Thymus (tissue), 11 donors: ENCODE measurements around the gene FARSA. TPM values are rescaled to one million over a fixed set of nuclear protein-coding genes. Genes with fewer than 3 reads are reported as not detected.

Experiments
- DNase-seq, 9 donors: peaks; one replicate each; pipeline ENCODE4 v3.0.0-alpha.2; 2013; ENCODE audit warnings: low spot score in 9 of 9, low read depth in 6 of 9, missing footprints in 1 of 9
- H3K27ac ChIP-seq, 2 donors: one replicate each; pipeline ENCODE4 v1.5.1; 2013; ENCODE audit warnings: control low read depth in 1 of 2, low read depth in 1 of 2, low read length in 1 of 2, mild to moderate bottlenecking in 1 of 2, moderate library complexity in 1 of 2
- H3K27me3 ChIP-seq, 2 donors: one replicate each; pipeline ENCODE4 v1.5.1; 2013; ENCODE audit warnings: low read length in 1 of 2; ENCODE audit not compliant: control insufficient read depth in 2 of 2, insufficient read depth in 1 of 2
- H3K36me3 ChIP-seq, 2 donors: one replicate each; pipeline ENCODE4 v1.5.1; 2013; ENCODE audit warnings: low read length in 1 of 2, mild to moderate bottlenecking in 1 of 2, moderate library complexity in 1 of 2; ENCODE audit not compliant: control insufficient read depth in 2 of 2, insufficient read depth in 2 of 2
- H3K4me1 ChIP-seq, 2 donors: one replicate each; pipeline ENCODE4 v1.5.1; 2013; ENCODE audit warnings: low read length in 2 of 2; ENCODE audit not compliant: control insufficient read depth in 2 of 2, insufficient read depth in 2 of 2
- H3K4me3 ChIP-seq, 2 donors: one replicate each; pipeline ENCODE4 v1.5.1; 2013; ENCODE audit warnings: low read length in 2 of 2, control low read depth in 1 of 2, mild to moderate bottlenecking in 1 of 2
- H3K9me3 ChIP-seq, 2 donors: one replicate each; pipeline ENCODE4 v1.5.1; 2013; ENCODE audit warnings: low read length in 1 of 2, mild to moderate bottlenecking in 1 of 2; ENCODE audit not compliant: control insufficient read depth in 2 of 2, insufficient read depth in 1 of 2
- WGBS: extraction: QIAGEN DNeasy Blood & Tissue Kit; methylation state at CpG from one replicate; pipeline ENCODE4 v1.1.7; 2013; 5-methylcytosine and 5-hydroxymethylcytosine counted together
- polyA plus RNA-seq: library from polyadenylated mRNA; stranded (reverse); fragments of 200-250 nt; gene quantifications from one replicate; pipeline ENCODE4 v1.2.3, GENCODE V29; 2013
- total RNA-seq: library from RNA; stranded (reverse); fragments of 120-200 nt; gene quantifications from one replicate; pipeline ENCODE4 v1.2.4, GENCODE V29; 2013
- donor health status: healthy.

Gene FARSA
- total and polyA plus RNA-seq, 2 donors = 33.6 to 46.7 TPM

DNA sequence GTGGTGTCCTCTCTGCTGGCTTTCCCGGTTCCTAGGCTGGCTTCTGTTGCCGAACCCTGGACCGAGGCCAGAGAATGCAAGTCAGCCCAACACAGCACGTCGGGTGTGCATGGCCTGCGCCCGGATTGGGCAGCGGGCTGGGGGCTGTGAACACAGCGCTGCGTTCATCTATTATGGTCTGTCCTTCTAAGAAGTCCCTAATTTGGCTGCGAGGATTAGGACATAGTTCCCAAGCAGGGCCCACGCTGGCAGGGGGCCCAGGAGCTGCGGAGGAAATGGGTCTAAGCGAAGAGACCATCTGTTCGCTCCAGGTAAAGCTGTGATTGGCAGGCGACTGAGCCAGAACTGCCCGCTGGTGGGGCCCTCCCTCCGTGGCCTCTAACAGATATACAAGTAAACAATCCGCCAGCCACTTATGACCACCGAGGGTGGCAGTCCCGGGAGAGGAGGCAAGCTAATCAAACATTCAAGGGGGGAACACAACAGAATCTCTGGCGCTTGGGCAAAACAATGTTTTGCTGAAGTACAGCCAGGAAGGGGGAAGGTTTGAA is 20.4 kb downstream of the FARSA start:
- Histone ChIP-seq H3K4me3 (peak overlapping the region in 1 of 2 donors; percentile 13), H3K4me1 (peaks cover 17 to 29% of the 10 kb centered on the region in 2 donors), H3K9me3 (no peaks in the 10 kb centered on the region), H3K36me3 (no peaks in the 10 kb centered on the region), H3K27me3 (no peaks in the 10 kb centered on the region), H3K27ac (peak overlapping the region; percentile 89 to 99)
- WGBS = 25% methylated on average over 22 of the region's 22 CpGs
- DNase-seq = peak in 1 of 9 donors; percentile 40

DNA sequence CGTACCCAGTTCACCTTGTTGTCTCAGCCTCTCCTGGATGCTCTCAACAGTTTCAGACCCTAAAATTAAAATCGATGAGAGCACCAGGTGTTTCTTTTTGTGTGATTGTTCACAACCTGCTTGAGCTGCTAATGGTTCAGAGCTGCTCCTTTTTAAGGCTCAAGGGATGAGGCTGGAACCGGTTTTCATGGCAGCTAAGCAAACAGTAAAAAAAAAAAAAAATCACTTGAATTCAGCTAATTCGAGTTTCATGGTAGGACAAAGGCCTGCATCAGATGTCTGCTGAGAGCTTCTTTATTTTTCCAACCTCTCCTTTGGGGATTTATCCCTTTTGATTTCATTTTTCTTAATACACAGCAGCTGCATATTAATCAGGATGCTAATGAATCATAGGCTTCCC is 20.9 kb downstream of the FARSA start:
- Histone ChIP-seq H3K4me1 (peaks cover 17 to 28% of the 10 kb centered on the region in 2 donors), H3K4me3 (no peak overlapping the region), H3K27me3 (no peaks in the 10 kb centered on the region), H3K27ac (peak overlapping the region; percentile 89 to 99), H3K9me3 (no peaks in the 10 kb centered on the region), H3K36me3 (no peaks in the 10 kb centered on the region)
- DNase-seq = no peak
- WGBS = 69% methylated on average over 4 of the region's 4 CpGs

DNA sequence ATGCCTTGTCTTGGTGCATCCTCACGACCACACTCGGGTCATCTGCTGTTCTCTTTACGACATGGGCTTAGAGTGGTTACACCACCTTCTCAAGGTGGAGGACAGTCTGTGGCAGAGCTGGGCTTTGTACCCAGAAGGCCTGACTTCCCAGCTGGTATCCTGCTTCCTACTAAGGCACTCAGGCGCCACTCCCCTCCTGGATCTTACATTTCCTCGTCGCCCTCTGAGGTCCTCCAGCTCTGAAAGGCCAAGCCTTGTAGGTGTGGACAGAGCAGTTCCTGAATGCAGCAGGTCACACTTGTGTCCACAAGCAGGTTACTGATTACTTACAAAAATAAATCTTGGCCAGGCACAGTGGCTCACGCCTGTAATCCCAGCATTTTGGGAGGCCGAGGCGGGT is 26.3 kb downstream of the FARSA start:
- WGBS = 97% methylated on average over 9 of the region's 9 CpGs
- Histone ChIP-seq H3K9me3 (no peaks in the 10 kb centered on the region), H3K4me1 (peaks cover 0 to 2% of the 10 kb centered on the region in 2 donors), H3K27ac (no peak overlapping the region), H3K4me3 (no peak overlapping the region), H3K27me3 (no peaks in the 10 kb centered on the region), H3K36me3 (peaks cover 0 to 8% of the 10 kb centered on the region in 2 donors)
- DNase-seq = no peak

DNA sequence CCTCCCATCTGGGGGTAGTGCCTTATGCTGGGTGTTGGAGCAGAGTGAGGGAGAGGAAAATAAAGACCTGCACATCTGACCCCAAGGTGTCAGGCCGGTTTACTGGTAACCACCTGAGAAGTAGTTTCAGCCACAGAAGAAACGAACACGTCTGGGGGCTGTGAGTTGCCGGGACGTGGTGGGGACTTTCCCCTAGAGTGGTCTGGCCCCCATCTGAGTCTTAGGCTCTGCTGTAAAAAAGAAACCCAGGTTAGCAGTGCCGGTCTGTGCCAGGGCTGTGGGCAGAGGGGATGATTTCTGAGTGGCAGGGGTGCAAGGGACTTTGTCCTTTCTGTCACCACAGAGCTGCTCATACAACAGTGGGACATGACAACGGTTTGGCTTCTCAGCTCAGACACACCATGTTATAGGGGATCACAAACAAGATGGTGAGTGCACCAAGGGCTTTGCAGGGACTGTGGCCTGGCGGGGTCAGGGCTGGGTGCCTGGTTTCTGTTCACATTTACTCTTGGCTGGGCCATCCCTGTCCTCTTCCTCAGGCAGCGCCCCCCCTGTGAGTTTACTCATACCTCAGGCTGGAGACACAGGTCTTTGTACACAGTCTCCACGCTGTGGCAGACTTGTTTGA is 33.5 kb downstream of the FARSA start:
- Histone ChIP-seq H3K4me1 (no peaks in the 10 kb centered on the region), H3K27me3 (no peaks in the 10 kb centered on the region), H3K27ac (no peak overlapping the region), H3K36me3 (peaks cover 34 to 53% of the 10 kb centered on the region in 2 donors), H3K4me3 (no peak overlapping the region), H3K9me3 (no peaks in the 10 kb centered on the region)
- WGBS = 95% methylated on average over 10 of the region's 10 CpGs
- no peak for DNase-seq

DNA sequence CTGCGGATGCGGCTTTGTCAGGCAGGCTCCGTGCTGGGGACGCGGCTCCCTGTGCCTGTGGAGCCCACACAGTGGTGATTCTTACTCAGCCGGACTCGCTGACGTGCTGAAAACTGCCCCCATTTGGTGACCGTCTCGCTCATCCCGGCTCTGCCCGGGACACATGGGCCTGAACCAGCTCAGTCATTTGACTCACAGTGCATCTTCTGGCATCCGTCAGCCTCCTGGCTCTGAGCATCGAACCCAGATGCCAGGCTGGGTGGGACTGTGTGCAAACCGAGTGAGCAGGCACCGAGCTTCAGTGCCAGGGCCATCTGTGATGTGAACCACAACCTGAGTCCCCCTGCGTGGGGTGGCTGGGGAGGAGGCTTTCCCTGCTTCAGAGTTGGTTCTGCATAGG is 37.1 kb downstream of the FARSA start:
- H3K27ac ChIP-seq = no peak overlapping the region
- DNase-seq = no peak
- H3K36me3 ChIP-seq = peaks cover 54 to 62% of the 10 kb centered on the region in 2 donors
- no peaks in the 10 kb centered on the region for H3K27me3 ChIP-seq
- no peak overlapping the region for H3K4me3 ChIP-seq
- WGBS = 98% methylated on average over 17 of the region's 17 CpGs
- H3K4me1 ChIP-seq = peaks cover 5 to 8% of the 10 kb centered on the region in 2 donors
- H3K9me3 ChIP-seq = no peaks in the 10 kb centered on the region

GRCh38 chr19:12893582-12893981 is 39.9 kb downstream of the FARSA start:
- H3K4me3 ChIP-seq = no peak overlapping the region
- no peak for DNase-seq
- H3K9me3 ChIP-seq = no peaks in the 10 kb centered on the region
- H3K27ac ChIP-seq = no peak overlapping the region
- H3K4me1 ChIP-seq = peaks cover 7 to 16% of the 10 kb centered on the region in 2 donors
- peaks cover 45 to 46% of the 10 kb centered on the region in 2 donors for H3K36me3 ChIP-seq
- 97% methylated on average over 5 of the region's 5 CpGs for WGBS
- no peaks in the 10 kb centered on the region for H3K27me3 ChIP-seq

GRCh38 chr19:12891553-12892021 is 41.9 kb downstream of the FARSA start:
- peaks cover 0 to 12% of the 10 kb centered on the region in 2 donors for H3K27me3 ChIP-seq
- no peak for DNase-seq
- 13% methylated on average over 26 of the region's 26 CpGs for WGBS
- H3K4me3 ChIP-seq = peak overlapping the region; percentile 63 to 92
- no peak overlapping the region for H3K27ac ChIP-seq
- H3K9me3 ChIP-seq = no peaks in the 10 kb centered on the region
- peaks cover 26 to 29% of the 10 kb centered on the region in 2 donors for H3K36me3 ChIP-seq
- peaks cover 7 to 16% of the 10 kb centered on the region in 2 donors for H3K4me1 ChIP-seq

- Histone ChIP-seq H3K4me1 (peaks cover 7 to 16% of the 10 kb centered on the region in 2 donors), H3K27me3 (peaks cover 5 to 19% of the 10 kb centered on the region in 2 donors), H3K4me3 (peak within 1 kb of the TSS; percentile 63 to 92), H3K36me3 (peaks cover 19 to 22% of the 10 kb centered on the region in 2 donors), H3K27ac (peak within 1 kb of the TSS; percentile 86), H3K9me3 (no peaks in the 10 kb centered on the region)
- peak; percentile 90 to 99 (median 95) for DNase-seq
- WGBS = under 1% methylated on average over 49 of the region's 49 CpGs
Observed at GRCh38 chr19:12890787-12891552, 42.5 kb downstream of the FARSA start, which contains the start of gene GCDH. GCDH (plus strand) TSS chr19:12891160; CDS start chr19:12891305, 145 bp downstream.
